ENCODE measurements around the gene HES5.

The HES5 gene

GRCh38 chr1:2530513-2531361, 674 bp upstream of the HES5 start:
- peak; percentile 41 for DNase-seq (ENCODE audit: low read depth)

GRCh38 chr1:2528966-2529783, 888 bp downstream of the HES5 start:
- DNase-seq (ENCODE audit: low read depth): no peak

- no peak for DNase-seq (ENCODE audit: low read depth)
Measured at GRCh38 chr1:2528611-2528965, 1.5 kb downstream of the HES5 start.

GRCh38 chr1:2528016-2528415, 2.0 kb downstream of the HES5 start:
- no peak for DNase-seq (ENCODE audit: low read depth)

GRCh38 chr1:2527556-2527860, 2.6 kb downstream of the HES5 start:
- no peak for DNase-seq (ENCODE audit: low read depth)

GRCh38 chr1:2526824-2527555, 3.1 kb downstream of the HES5 start:
- DNase-seq (ENCODE audit: low read depth): peak; percentile 66

GRCh38 chr1:2525920-2526823, 3.9 kb downstream of the HES5 start, which contains the start of gene PANK4:
Gene PANK4, minus strand, starts transcription at chr1:2526596. Its CDS starts 9 bp downstream, at chr1:2526587.
- peak; percentile 92 for DNase-seq (ENCODE audit: low read depth)

GRCh38 chr1:2525572-2525919, 4.5 kb downstream of the HES5 start:
- DNase-seq (ENCODE audit: low read depth): no peak

- DNase-seq (ENCODE audit: low read depth): no peak
Measured at GRCh38 chr1:2523891-2524609, 6.0 kb downstream of the HES5 start.

- peak; percentile 61 for DNase-seq (ENCODE audit: low read depth)
Measured at GRCh38 chr1:2523191-2523890, 6.7 kb downstream of the HES5 start.

- DNase-seq (ENCODE audit: low read depth): no peak
Measured at GRCh38 chr1:2522230-2522629, 7.8 kb downstream of the HES5 start.

- no peak for DNase-seq (ENCODE audit: low read depth)
Measured at GRCh38 chr1:2520806-2521205, 9.3 kb downstream of the HES5 start.

- no peak for DNase-seq (ENCODE audit: low read depth)
Measured at GRCh38 chr1:2520206-2520605, 9.9 kb downstream of the HES5 start.

- no peak for DNase-seq (ENCODE audit: low read depth)
Measured at GRCh38 chr1:2519729-2520128, 10.3 kb downstream of the HES5 start.

GRCh38 chr1:2519029-2519685, 10.9 kb downstream of the HES5 start:
- DNase-seq (ENCODE audit: low read depth): no peak

GRCh38 chr1:2518528-2518927, 11.5 kb downstream of the HES5 start:
- DNase-seq (ENCODE audit: low read depth): no peak

GRCh38 chr1:2517966-2518365, 12.1 kb downstream of the HES5 start:
- no peak for DNase-seq (ENCODE audit: low read depth)

- no peak for DNase-seq (ENCODE audit: low read depth)
Measured at GRCh38 chr1:2516946-2517345, 13.1 kb downstream of the HES5 start.

- DNase-seq (ENCODE audit: low read depth): no peak
Measured at GRCh38 chr1:2516124-2516523, 13.9 kb downstream of the HES5 start.

GRCh38 chr1:2515763-2516080, 14.3 kb downstream of the HES5 start:
- no peak for DNase-seq (ENCODE audit: low read depth)

All from EH (cell line).